ENCODE data around the gene HOXB5.

- TF ChIP-seq CTCF (conservative IDR thresholded peaks at IDR 0.05 in 1 of 2, IDR thresholded peaks at IDR 0.05 in 1 of 2; ENCODE audit: extremely low read depth in 1 of 2, insufficient read depth in 1 of 2, low read depth in 1 of 2, low read length in 2 of 2) (no peak), EZH2 (IDR thresholded peaks at IDR 0.05; ENCODE audit: borderline replicate concordance, low read length) (no peak)
These were observed 44.3 kb downstream of the HOXB5 start for GRCh38 chr17:48549281-48549630.
